ENCODE data around the gene MAST4.
"Not testable (repeated sequence)": the region's sequence is repeated elsewhere in the genome, so short reads cannot be mapped to it uniquely, and the experiment has no call there.

Gene MAST4

GRCh38 chr5:67102708-67103107 is 506.5 kb downstream of the MAST4 start:
- no peak for DNase-seq

GRCh38 chr5:67104859-67105258 is 508.7 kb downstream of the MAST4 start:
- no peak for DNase-seq

- DNase-seq: no peak
Measured at GRCh38 chr5:67105270-67105669, 509.1 kb downstream of the MAST4 start.

GRCh38 chr5:67106626-67107342 is 510.6 kb downstream of the MAST4 start:
- DNase-seq: no peak

- DNase-seq: no peak
Measured at GRCh38 chr5:67111779-67112178, 515.6 kb downstream of the MAST4 start.

GRCh38 chr5:67115246-67115645 is 519.1 kb downstream of the MAST4 start:
- no peak for DNase-seq

- DNase-seq: no peak
Measured at GRCh38 chr5:67115817-67116216, 519.6 kb downstream of the MAST4 start.

- no peak for DNase-seq
Measured at GRCh38 chr5:67118050-67118620, 521.9 kb downstream of the MAST4 start.

GRCh38 chr5:67119010-67119409 is 522.8 kb downstream of the MAST4 start:
- DNase-seq: no peak

GRCh38 chr5:67120032-67120431 is 523.8 kb downstream of the MAST4 start:
- no peak for DNase-seq

GRCh38 chr5:67123819-67124218 is 527.6 kb downstream of the MAST4 start:
- no peak for DNase-seq

GRCh38 chr5:67124556-67124955 is 528.4 kb downstream of the MAST4 start:
- DNase-seq: no peak

GRCh38 chr5:67127347-67127895 is 531.2 kb downstream of the MAST4 start:
- DNase-seq: not testable (repeated sequence)

GRCh38 chr5:67129768-67130167 is 533.6 kb downstream of the MAST4 start:
- no peak for DNase-seq

GRCh38 chr5:67133217-67133616 is 537.0 kb downstream of the MAST4 start:
- no peak for DNase-seq

- no peak for DNase-seq
Measured at GRCh38 chr5:67133776-67134175, 537.6 kb downstream of the MAST4 start.

GRCh38 chr5:67135381-67135984 is 539.3 kb downstream of the MAST4 start:
- no peak for DNase-seq

- no peak for DNase-seq
Measured at GRCh38 chr5:67139030-67139429, 542.8 kb downstream of the MAST4 start.

GRCh38 chr5:67140413-67140812 is 544.2 kb downstream of the MAST4 start:
- no peak for DNase-seq

- no peak for DNase-seq
Measured at GRCh38 chr5:67141644-67142043, 545.5 kb downstream of the MAST4 start.

GRCh38 chr5:67142816-67143215 is 546.6 kb downstream of the MAST4 start:
- DNase-seq: no peak

- no peak for DNase-seq
Measured at GRCh38 chr5:67143549-67143948, 547.4 kb downstream of the MAST4 start.

GRCh38 chr5:67144183-67144639 is 548.0 kb downstream of the MAST4 start:
- DNase-seq: no peak

- no peak for DNase-seq
Measured at GRCh38 chr5:67146574-67146973, 550.4 kb downstream of the MAST4 start.

Data from NCI-H446 (cell line).